ENCODE measurements around the gene ANGEL1. TPM values are rescaled to one million over a fixed set of nuclear protein-coding genes. Genes with fewer than 3 reads are reported as not detected.
A peak's percentile ranks its signal among the peaks of the same experiment; 100 is the strongest.

ANGEL1 gene
- total RNA-seq, 1 experiment from 2014 or later: 9.2 TPM

DNA sequence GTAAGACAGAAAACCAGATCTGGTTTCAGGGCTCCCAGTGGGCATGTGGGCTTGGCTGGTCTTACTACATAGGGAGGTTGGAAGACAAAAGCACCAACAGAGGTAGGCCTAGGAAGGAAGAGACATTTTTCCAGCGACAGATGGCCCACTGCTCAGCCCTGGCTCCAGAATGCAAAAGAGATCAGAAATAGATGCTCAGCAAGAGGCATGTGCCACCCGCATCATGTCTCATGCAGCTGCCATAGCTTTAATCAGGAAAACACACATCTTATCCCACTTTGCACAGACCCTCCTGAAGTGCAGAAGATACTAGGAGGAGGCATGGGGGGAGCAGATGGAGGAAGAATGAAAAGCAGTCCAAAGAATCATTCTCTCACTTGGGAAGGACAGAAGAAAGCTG lies 26.1 kb downstream of the ANGEL1 start:
- H3F3A ChIP-seq (ENCODE audit: low read length, unreplicated experiment): no peaks in the 10 kb centered on the region
- no peaks in the 10 kb centered on the region for H3K9me3 ChIP-seq (ENCODE audit: low read length)
- no peak overlapping the region for H2AFZ ChIP-seq (ENCODE audit: low read length)
- no peaks in the 10 kb centered on the region for H4K20me1 ChIP-seq (ENCODE audit: low read length)
- H3K4me3 ChIP-seq (ENCODE audit: low read length): no peak overlapping the region
- no peaks in the 10 kb centered on the region for H3K4me1 ChIP-seq (ENCODE audit: insufficient read depth, low read length)
- no peak overlapping the region for H3K27ac ChIP-seq (ENCODE audit: low read length)
- no peak for ATAC-seq
- TF ChIP-seq, protein P1, sequence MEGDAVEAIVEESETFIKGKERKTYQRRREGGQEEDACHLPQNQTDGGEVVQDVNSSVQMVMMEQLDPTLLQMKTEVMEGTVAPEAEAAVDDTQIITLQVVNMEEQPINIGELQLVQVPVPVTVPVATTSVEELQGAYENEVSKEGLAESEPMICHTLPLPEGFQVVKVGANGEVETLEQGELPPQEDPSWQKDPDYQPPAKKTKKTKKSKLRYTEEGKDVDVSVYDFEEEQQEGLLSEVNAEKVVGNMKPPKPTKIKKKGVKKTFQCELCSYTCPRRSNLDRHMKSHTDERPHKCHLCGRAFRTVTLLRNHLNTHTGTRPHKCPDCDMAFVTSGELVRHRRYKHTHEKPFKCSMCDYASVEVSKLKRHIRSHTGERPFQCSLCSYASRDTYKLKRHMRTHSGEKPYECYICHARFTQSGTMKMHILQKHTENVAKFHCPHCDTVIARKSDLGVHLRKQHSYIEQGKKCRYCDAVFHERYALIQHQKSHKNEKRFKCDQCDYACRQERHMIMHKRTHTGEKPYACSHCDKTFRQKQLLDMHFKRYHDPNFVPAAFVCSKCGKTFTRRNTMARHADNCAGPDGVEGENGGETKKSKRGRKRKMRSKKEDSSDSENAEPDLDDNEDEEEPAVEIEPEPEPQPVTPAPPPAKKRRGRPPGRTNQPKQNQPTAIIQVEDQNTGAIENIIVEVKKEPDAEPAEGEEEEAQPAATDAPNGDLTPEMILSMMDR (conservative IDR thresholded peaks at IDR 0.05; ENCODE audit: low read depth, low read length): no peak
- TF ChIP-seq EZH2 (IDR thresholded peaks at IDR 0.05; ENCODE audit: low read length, unreplicated experiment): no peak
- TF ChIP-seq EZH2phosphoT487 (IDR thresholded peaks at IDR 0.05; ENCODE audit: borderline replicate concordance, low read length): no peak
- H3K4me2 ChIP-seq (ENCODE audit: low read length): no peak overlapping the region
- no peaks in the 10 kb centered on the region for H3K27me3 ChIP-seq (ENCODE audit: low read length)
- no peaks in the 10 kb centered on the region for H3K9me2 ChIP-seq (replicated peaks; ENCODE audit: low read length)
- DNase-seq: no peak
- CTCF ChIA-PET: no interaction called here
- no peaks in the 10 kb centered on the region for H3K79me2 ChIP-seq (ENCODE audit: low read length)
- H3K36me3 ChIP-seq (ENCODE audit: low read depth, low read length): peaks cover 10% of the 10 kb centered on the region
- POLR2A ChIA-PET (ENCODE audit: unreplicated experiment): no interaction called here
- BruUV-seq (replicated peaks): no TSS peak
- intact Hi-C loops (cut with micrococcal nuclease): no loop called here
- no peak overlapping the region for H3K9ac ChIP-seq (ENCODE audit: low read length)

GRCh38 chr14:76784881-76785280 lies 27.8 kb downstream of the ANGEL1 start:
- no peaks in the 10 kb centered on the region for H3F3A ChIP-seq (ENCODE audit: low read length, unreplicated experiment)
- H3K9me3 ChIP-seq (ENCODE audit: low read length): no peaks in the 10 kb centered on the region
- ChIA-PET POLR2A (ENCODE audit: unreplicated experiment) (no interaction called here), CTCF (interaction anchor here (0.5 to 1.5 kb wide), 3 partner anchors 62 to 302 kb away, joined by 3 to 11 read pairs (median 3); no protein-coding TSS in a partner anchor)
- H3K27ac ChIP-seq (ENCODE audit: low read length): no peak overlapping the region
- no peaks in the 10 kb centered on the region for H3K27me3 ChIP-seq (ENCODE audit: low read length)
- H3K4me3 ChIP-seq (ENCODE audit: low read length): no peak overlapping the region
- H3K9me2 ChIP-seq (replicated peaks; ENCODE audit: low read length): no peaks in the 10 kb centered on the region
- peak; percentile 77 for DNase-seq
- H4K20me1 ChIP-seq (ENCODE audit: low read length): no peaks in the 10 kb centered on the region
- H3K4me1 ChIP-seq (ENCODE audit: insufficient read depth, low read length): no peaks in the 10 kb centered on the region
- peak; percentile 98 for ATAC-seq
- H3K4me2 ChIP-seq (ENCODE audit: low read length): no peak overlapping the region
- no TSS peak for BruUV-seq (replicated peaks)
- H3K9ac ChIP-seq (ENCODE audit: low read length): no peak overlapping the region
- H3K79me2 ChIP-seq (ENCODE audit: low read length): no peaks in the 10 kb centered on the region
- no peak overlapping the region for H2AFZ ChIP-seq (ENCODE audit: low read length)
- TF ChIP-seq EZH2 (IDR thresholded peaks at IDR 0.05; ENCODE audit: low read length, unreplicated experiment): no peak
- TF ChIP-seq, protein P1 (conservative IDR thresholded peaks at IDR 0.05; ENCODE audit: low read depth, low read length): peak; percentile 94
- intact Hi-C loops (cut with micrococcal nuclease): loop anchor here (1.0 kb wide), 1 partner anchor 75 kb away; no protein-coding TSS in a partner anchor
- H3K36me3 ChIP-seq (ENCODE audit: low read depth, low read length): no peaks in the 10 kb centered on the region; the same call in none of the 2 replicates

GRCh38 chr14:76784266-76784874 lies 28.3 kb downstream of the ANGEL1 start:
- Histone ChIP-seq H3K36me3 (ENCODE audit: low read depth, low read length) (no peaks in the 10 kb centered on the region; the same call in none of the 2 replicates), H2AFZ (ENCODE audit: low read length) (no peak overlapping the region), H3K79me2 (ENCODE audit: low read length) (no peaks in the 10 kb centered on the region), H4K20me1 (ENCODE audit: low read length) (no peaks in the 10 kb centered on the region), H3K4me2 (ENCODE audit: low read length) (no peak overlapping the region), H3F3A (ENCODE audit: low read length, unreplicated experiment) (no peaks in the 10 kb centered on the region), H3K9ac (ENCODE audit: low read length) (no peak overlapping the region), H3K4me3 (ENCODE audit: low read length) (no peak overlapping the region), H3K27ac (ENCODE audit: low read length) (no peak overlapping the region), H3K4me1 (ENCODE audit: insufficient read depth, low read length) (no peaks in the 10 kb centered on the region), H3K9me3 (ENCODE audit: low read length) (no peaks in the 10 kb centered on the region), H3K27me3 (ENCODE audit: low read length) (no peaks in the 10 kb centered on the region), H3K9me2 (replicated peaks; ENCODE audit: low read length) (no peaks in the 10 kb centered on the region)
- ChIA-PET CTCF (interaction anchor here (0.5 to 1.5 kb wide), 2 partner anchors 62 to 74 kb away, joined by 3 to 11 read pairs; no protein-coding TSS in a partner anchor), POLR2A (ENCODE audit: unreplicated experiment) (no interaction called here)
- no TSS peak for BruUV-seq (replicated peaks)
- TF ChIP-seq, protein P1 (conservative IDR thresholded peaks at IDR 0.05; ENCODE audit: low read depth, low read length): no peak
- TF ChIP-seq EZH2 (IDR thresholded peaks at IDR 0.05; ENCODE audit: low read length, unreplicated experiment) (no peak), EZH2phosphoT487 (IDR thresholded peaks at IDR 0.05; ENCODE audit: borderline replicate concordance, low read length) (no peak)
- intact Hi-C loops (cut with micrococcal nuclease): no loop called here
- DNase-seq (no peak), ATAC-seq (no peak)
